ENCODE data around the gene ZCCHC14. TPM values are rescaled to one million over a fixed set of nuclear protein-coding genes. Genes with fewer than 3 reads are reported as not detected.

Gene ZCCHC14
- total RNA-seq, 1 donor from 2014 or later: 42.4 TPM

- Mint-ChIP-seq H3K4me1 (ENCODE audit: low read depth) (peaks cover 5% of the 10 kb centered on the region), H3K4me3 (ENCODE audit: low read depth) (no peak overlapping the region), H3K27ac (no peak overlapping the region)
These were observed 116.2 kb downstream of the ZCCHC14 start for GRCh38 chr16:87376660-87377059.

GRCh38 chr16:87375426-87376135 lies 117.2 kb downstream of the ZCCHC14 start:
- no peak for DNase-seq (ENCODE audit: low spot score, unreplicated experiment)
- Mint-ChIP-seq H3K4me1 (ENCODE audit: low read depth) (no peaks in the 10 kb centered on the region), H3K36me3 (ENCODE audit: insufficient read depth) (peaks cover 11% of the 10 kb centered on the region), H3K9me3 (ENCODE audit: low read depth) (no peaks in the 10 kb centered on the region), H3K27ac (peak overlapping the region; percentile 16), H3K4me3 (ENCODE audit: low read depth) (no peak overlapping the region), H3K27me3 (no peaks in the 10 kb centered on the region)
- TF ChIP-seq CTCF (IDR thresholded peaks at IDR 0.05; ENCODE audit: unreplicated experiment): no peak

More at GRCh38 chr16:87376660-87377059, 116.2 kb downstream of the ZCCHC14 start:
- H3K9me3 Mint-ChIP-seq (ENCODE audit: low read depth): no peaks in the 10 kb centered on the region
- no peaks in the 10 kb centered on the region for H3K27me3 Mint-ChIP-seq
- DNase-seq (ENCODE audit: low spot score, unreplicated experiment): no peak
- TF ChIP-seq CTCF (IDR thresholded peaks at IDR 0.05; ENCODE audit: unreplicated experiment): no peak
- peaks cover 16% of the 10 kb centered on the region for H3K36me3 Mint-ChIP-seq (ENCODE audit: insufficient read depth)

GRCh38 chr16:87374313-87374712 lies 118.5 kb downstream of the ZCCHC14 start:
- H3K9me3 Mint-ChIP-seq (ENCODE audit: low read depth): no peaks in the 10 kb centered on the region
- H3K4me3 Mint-ChIP-seq (ENCODE audit: low read depth): no peak overlapping the region
- H3K27ac Mint-ChIP-seq: no peak overlapping the region
- no peak for DNase-seq (ENCODE audit: low spot score, unreplicated experiment)
- no peaks in the 10 kb centered on the region for H3K4me1 Mint-ChIP-seq (ENCODE audit: low read depth)
- H3K27me3 Mint-ChIP-seq: no peaks in the 10 kb centered on the region
- peaks cover 9% of the 10 kb centered on the region for H3K36me3 Mint-ChIP-seq (ENCODE audit: insufficient read depth)
- TF ChIP-seq CTCF (IDR thresholded peaks at IDR 0.05; ENCODE audit: unreplicated experiment): no peak

- Mint-ChIP-seq H3K4me1 (ENCODE audit: low read depth) (no peaks in the 10 kb centered on the region), H3K27me3 (no peaks in the 10 kb centered on the region), H3K9me3 (ENCODE audit: low read depth) (no peaks in the 10 kb centered on the region), H3K27ac (no peak overlapping the region), H3K36me3 (ENCODE audit: insufficient read depth) (peaks cover 1% of the 10 kb centered on the region), H3K4me3 (ENCODE audit: low read depth) (no peak overlapping the region)
- TF ChIP-seq CTCF (IDR thresholded peaks at IDR 0.05; ENCODE audit: unreplicated experiment): no peak
- no peak for DNase-seq (ENCODE audit: low spot score, unreplicated experiment)
These were observed 120.5 kb downstream of the ZCCHC14 start for GRCh38 chr16:87372305-87372704.

- Mint-ChIP-seq H3K27ac (no peak overlapping the region), H3K36me3 (ENCODE audit: insufficient read depth) (no peaks in the 10 kb centered on the region), H3K9me3 (ENCODE audit: low read depth) (no peaks in the 10 kb centered on the region), H3K4me1 (ENCODE audit: low read depth) (no peaks in the 10 kb centered on the region), H3K4me3 (ENCODE audit: low read depth) (no peak overlapping the region), H3K27me3 (no peaks in the 10 kb centered on the region)
- TF ChIP-seq CTCF (IDR thresholded peaks at IDR 0.05; ENCODE audit: unreplicated experiment): no peak
- DNase-seq (ENCODE audit: low spot score, unreplicated experiment): no peak
These were observed 121.5 kb downstream of the ZCCHC14 start for GRCh38 chr16:87371261-87371866.

All from progenitor cell of endocrine pancreas (in vitro differentiated cells).